ENCODE measurements around the gene SPRYD7. TPM values are rescaled to one million over a fixed set of nuclear protein-coding genes. Genes with fewer than 3 reads are reported as not detected.
"Not testable (repeated sequence)": the region's sequence is repeated elsewhere in the genome, so short reads cannot be mapped to it uniquely, and the experiment has no call there.

SPRYD7 gene
- total RNA-seq, 1 experiment from 2014 or later: 11.8 TPM

GRCh38 chr13:49933511-49933910 is 2.6 kb downstream of the SPRYD7 start:
- DNase-seq (ENCODE audit: low read depth): peak; percentile 4

- no peak for DNase-seq (ENCODE audit: low read depth)
Observed at GRCh38 chr13:49932868-49933267, 3.3 kb downstream of the SPRYD7 start.

GRCh38 chr13:49932066-49932465 is 4.1 kb downstream of the SPRYD7 start:
- no peak for DNase-seq (ENCODE audit: low read depth)

GRCh38 chr13:49927755-49928154 is 8.4 kb downstream of the SPRYD7 start:
- DNase-seq (ENCODE audit: low read depth): peak; percentile 63

- DNase-seq (ENCODE audit: low read depth): no peak
Observed at GRCh38 chr13:49925881-49926418, 10.2 kb downstream of the SPRYD7 start.

- DNase-seq (ENCODE audit: low read depth): no peak
Observed at GRCh38 chr13:49922301-49922700, 13.8 kb downstream of the SPRYD7 start.

GRCh38 chr13:49920969-49921368 is 15.2 kb downstream of the SPRYD7 start:
- not testable (repeated sequence) for DNase-seq (ENCODE audit: low read depth)

GRCh38 chr13:49918106-49918505 is 18.0 kb downstream of the SPRYD7 start:
- peak; percentile 28 for DNase-seq (ENCODE audit: low read depth)

- no peak for DNase-seq (ENCODE audit: low read depth)
Observed at GRCh38 chr13:49914947-49915346, 21.2 kb downstream of the SPRYD7 start.

- no peak for DNase-seq (ENCODE audit: low read depth)
Observed at GRCh38 chr13:49908637-49909036, 27.5 kb downstream of the SPRYD7 start.

GRCh38 chr13:49904729-49905456 is 31.2 kb downstream of the SPRYD7 start:
- no peak for DNase-seq (ENCODE audit: low read depth)

- DNase-seq (ENCODE audit: low read depth): no peak
Observed at GRCh38 chr13:49898792-49899191, 37.3 kb downstream of the SPRYD7 start.

- DNase-seq (ENCODE audit: low read depth): no peak
Observed at GRCh38 chr13:49897713-49898112, 38.4 kb downstream of the SPRYD7 start.

GRCh38 chr13:49895826-49896225 is 40.3 kb downstream of the SPRYD7 start:
- no peak for DNase-seq (ENCODE audit: low read depth)

GRCh38 chr13:49893591-49893990 is 42.5 kb downstream of the SPRYD7 start:
- DNase-seq (ENCODE audit: low read depth): no peak

GRCh38 chr13:49890376-49890775 is 45.8 kb downstream of the SPRYD7 start:
- DNase-seq (ENCODE audit: low read depth): no peak

GRCh38 chr13:49878682-49879081 is 57.5 kb downstream of the SPRYD7 start:
- no peak for DNase-seq (ENCODE audit: low read depth)

- peak; percentile 33 for DNase-seq (ENCODE audit: low read depth)
Observed at GRCh38 chr13:49877629-49878218, 58.4 kb downstream of the SPRYD7 start.

GRCh38 chr13:49874430-49874829 is 61.7 kb downstream of the SPRYD7 start:
- DNase-seq (ENCODE audit: low read depth): no peak

- no peak for DNase-seq (ENCODE audit: low read depth)
Observed at GRCh38 chr13:49869519-49869918, 66.6 kb downstream of the SPRYD7 start.

GRCh38 chr13:49867834-49868233 is 68.3 kb downstream of the SPRYD7 start:
- DNase-seq (ENCODE audit: low read depth): no peak

GRCh38 chr13:49865218-49865617 is 70.9 kb downstream of the SPRYD7 start:
- DNase-seq (ENCODE audit: low read depth): no peak

GRCh38 chr13:49864509-49864908 is 71.6 kb downstream of the SPRYD7 start:
- no peak for DNase-seq (ENCODE audit: low read depth)

All from M059J (cell line).